Astrocyte (in vitro differentiated cells and primary cell): Measurements from ENCODE around the gene IQSEC3. TPM values are rescaled to one million over a fixed set of nuclear protein-coding genes. Genes with fewer than 3 reads are reported as not detected.
A peak's percentile ranks its signal among the peaks of the same experiment; 100 is the strongest.

ENCODE experiments used
- DNase-seq: peaks from one replicate; pipeline ENCODE4 v3.0.0-alpha.2; 2010; ENCODE audit warnings: low read depth
- FAIRE-seq: peaks from 2 replicates; lab custom pipeline; 2011; peaks lifted over from hg19 to GRCh38; lab: Jason Lieb, UNC
- H2AFZ ChIP-seq: 2 replicates; pipeline ENCODE4 v1.6.0; 2012; ENCODE audit warnings: low read depth, low read length, inconsistent platforms
- H3K27ac ChIP-seq: 2 replicates; pipeline ENCODE4 v1.5.1; 2011; ENCODE audit warnings: low read depth, low read length, inconsistent platforms
- H3K27me3 ChIP-seq: 2 replicates; pipeline ENCODE4 v1.6.0; 2011; ENCODE audit warnings: low read length, inconsistent platforms; ENCODE audit not compliant: insufficient read depth
- H3K36me3 ChIP-seq: 2 replicates; pipeline ENCODE4 v1.5.1; 2011; ENCODE audit warnings: low read length, inconsistent platforms; ENCODE audit not compliant: insufficient read depth
- H3K4me1 ChIP-seq: 2 replicates; pipeline ENCODE4 v1.5.1; 2011; ENCODE audit warnings: low read length, inconsistent platforms; ENCODE audit not compliant: insufficient read depth
- H3K4me2 ChIP-seq: 2 replicates; pipeline ENCODE4 v1.6.0; 2012; ENCODE audit warnings: low read length, inconsistent platforms
- H3K4me3 ChIP-seq: 2 replicates; pipeline ENCODE4 v1.5.1; 2011; ENCODE audit warnings: low read depth, mild to moderate bottlenecking, low read length, inconsistent platforms; ENCODE audit not compliant: insufficient read depth
- H3K79me2 ChIP-seq: 2 replicates; pipeline ENCODE4 v1.6.0; 2012; ENCODE audit warnings: mild to moderate bottlenecking, low read length, inconsistent platforms; ENCODE audit not compliant: insufficient read depth
- H3K9ac ChIP-seq: 2 replicates; pipeline ENCODE4 v1.6.0; 2012; ENCODE audit warnings: mild to moderate bottlenecking, low read length, inconsistent platforms
- H3K9me3 ChIP-seq: 2 replicates; pipeline ENCODE4 v1.5.1; 2012; ENCODE audit warnings: low read depth, mild to moderate bottlenecking, low read length, inconsistent platforms; ENCODE audit not compliant: insufficient read depth
- H4K20me1 ChIP-seq: 2 replicates; pipeline ENCODE4 v1.6.0; 2012; ENCODE audit warnings: low read length, inconsistent platforms; ENCODE audit not compliant: insufficient read depth
- H3K27ac Mint-ChIP-seq: one replicate; pipeline ENCODE4 v1.8.0; 2021; ENCODE audit warnings: mild to moderate bottlenecking, mixed read lengths; ENCODE audit not compliant: unreplicated experiment
- H3K27me3 Mint-ChIP-seq: one replicate; pipeline ENCODE4 v1.8.0; 2021; ENCODE audit warnings: low read depth, mixed read lengths; ENCODE audit not compliant: unreplicated experiment
- H3K36me3 Mint-ChIP-seq: one replicate; pipeline ENCODE4 v1.8.0; 2021; ENCODE audit warnings: low read depth, mixed read lengths; ENCODE audit not compliant: unreplicated experiment
- H3K4me1 Mint-ChIP-seq: one replicate; pipeline ENCODE4 v1.8.0; 2021; ENCODE audit warnings: low read depth, mixed read lengths; ENCODE audit not compliant: unreplicated experiment
- H3K4me3 Mint-ChIP-seq: one replicate; pipeline ENCODE4 v1.8.0; 2021; ENCODE audit warnings: mild to moderate bottlenecking, moderate library complexity, mixed read lengths; ENCODE audit not compliant: unreplicated experiment
- H3K9me3 Mint-ChIP-seq: one replicate; pipeline ENCODE4 v1.8.0; 2021; ENCODE audit warnings: mild to moderate bottlenecking, mixed read lengths; ENCODE audit not compliant: unreplicated experiment
- CTCF ChIP-seq: IDR thresholded peaks from 2 replicates; pipeline ENCODE4 v1.5.1; 2011; ENCODE audit warnings: low read depth, mild to moderate bottlenecking, inconsistent platforms, low read length, moderate library complexity; ENCODE audit not compliant: insufficient read depth
- EZH2 ChIP-seq: IDR thresholded peaks from 2 replicates; pipeline ENCODE4 v1.6.1; 2012; ENCODE audit warnings: mild to moderate bottlenecking, low read length, inconsistent platforms; ENCODE audit not compliant: insufficient read depth
- total RNA-seq: library from RNA; stranded (reverse); gene quantifications from 2 replicates; pipeline ENCODE4 v1.2.1, GENCODE V29; 2021

Gene IQSEC3
- total RNA-seq, 1 donor from 2014 or later = 0.34 TPM

DNA sequence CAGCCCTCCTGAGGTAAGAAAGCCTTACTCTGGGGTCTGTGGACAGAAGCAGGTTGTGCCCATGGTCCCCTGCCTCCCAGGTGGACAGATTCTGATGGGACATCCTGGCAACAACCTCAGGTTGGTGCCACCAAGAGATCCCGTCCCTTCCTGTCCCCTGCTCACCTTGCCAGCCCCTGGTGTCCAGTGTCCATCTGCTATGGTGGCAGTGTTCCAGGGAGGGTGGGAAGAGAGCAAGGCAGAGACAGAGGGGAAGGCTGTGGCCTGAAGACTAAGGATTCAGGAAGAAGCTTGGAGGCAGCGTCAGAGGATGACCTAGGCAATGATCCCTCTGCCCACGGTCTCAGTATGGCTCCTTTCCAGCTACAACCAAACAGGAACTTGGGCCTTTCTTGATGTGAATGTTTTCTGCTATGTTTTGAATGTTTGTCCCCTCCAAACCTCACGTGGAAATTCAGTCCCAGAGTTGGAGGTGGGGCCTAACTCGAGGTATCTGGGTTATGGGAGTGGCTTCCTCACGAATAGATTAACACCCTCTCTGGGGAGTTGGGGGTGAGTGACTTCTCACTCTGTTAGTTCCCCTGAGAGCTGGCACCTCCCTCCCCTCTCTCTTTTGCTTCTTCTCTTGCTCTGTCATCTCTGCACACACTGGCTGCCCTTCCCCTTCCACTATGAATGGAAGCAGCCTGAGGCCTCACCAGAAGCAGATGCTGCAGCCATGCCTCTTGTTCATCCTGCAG is 26.9 kb downstream of the IQSEC3 start:
- Histone ChIP-seq H3K4me1 (no peaks in the 10 kb centered on the region), H2AFZ (no peak overlapping the region), H3K9me3 (no peaks in the 10 kb centered on the region), H3K27me3 (peaks cover 13% of the 10 kb centered on the region), H3K36me3 (no peaks in the 10 kb centered on the region), H3K27ac (no peak overlapping the region), H3K4me2 (no peak overlapping the region), H4K20me1 (no peaks in the 10 kb centered on the region), H3K79me2 (no peaks in the 10 kb centered on the region), H3K9ac (no peak overlapping the region), H3K4me3 (no peak overlapping the region)
- Mint-ChIP-seq H3K4me1 (peaks cover 16% of the 10 kb centered on the region), H3K27ac (no peak overlapping the region), H3K9me3 (peaks cover 11% of the 10 kb centered on the region), H3K4me3 (no peak overlapping the region), H3K27me3 (peaks cover 28% of the 10 kb centered on the region), H3K36me3 (no peaks in the 10 kb centered on the region)
- TF ChIP-seq CTCF = no peak
- no peak for TF ChIP-seq EZH2
- no peak for DNase-seq
- no peak for FAIRE-seq

DNA sequence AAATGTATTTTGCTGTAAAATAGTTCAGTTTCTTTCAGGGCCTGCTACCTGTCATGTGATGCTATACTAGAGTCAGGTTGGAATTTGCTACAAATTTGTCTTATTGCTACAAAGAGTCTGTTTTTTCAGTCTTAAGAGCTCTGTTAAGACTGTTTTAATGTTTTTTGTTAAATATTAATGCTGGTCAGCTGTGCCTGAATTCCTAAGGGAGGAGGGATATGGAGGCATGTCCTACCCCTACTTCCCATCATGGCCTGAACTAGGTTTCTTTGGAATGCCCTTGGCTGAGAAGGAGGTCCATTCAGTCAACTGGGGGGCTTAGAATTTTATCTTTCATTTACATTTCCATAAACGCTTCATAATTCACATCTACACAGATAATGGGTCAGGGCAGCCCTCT is 30.0 kb downstream of the IQSEC3 start:
- Histone ChIP-seq H3K4me1 (peaks cover 2% of the 10 kb centered on the region), H2AFZ (no peak overlapping the region), H3K79me2 (no peaks in the 10 kb centered on the region), H3K36me3 (no peaks in the 10 kb centered on the region), H3K9ac (no peak overlapping the region), H3K4me2 (no peak overlapping the region), H3K4me3 (no peak overlapping the region), H3K27me3 (peaks cover 26% of the 10 kb centered on the region), H3K9me3 (no peaks in the 10 kb centered on the region), H4K20me1 (no peaks in the 10 kb centered on the region), H3K27ac (no peak overlapping the region)
- no peak for TF ChIP-seq CTCF
- no peak for TF ChIP-seq EZH2
- Mint-ChIP-seq H3K27ac (no peak overlapping the region), H3K9me3 (peaks cover 1% of the 10 kb centered on the region), H3K4me3 (no peak overlapping the region), H3K27me3 (peaks cover 29% of the 10 kb centered on the region), H3K4me1 (peaks cover 31% of the 10 kb centered on the region), H3K36me3 (peaks cover under 1% of the 10 kb centered on the region)
- DNase-seq (no peak), FAIRE-seq (no peak)

GRCh38 chr12:98924-99352 is 32.4 kb downstream of the IQSEC3 start:
- no peak overlapping the region for H3K4me3 Mint-ChIP-seq
- peaks cover 25% of the 10 kb centered on the region for H3K27me3 Mint-ChIP-seq
- peaks cover 1% of the 10 kb centered on the region for H3K9me3 Mint-ChIP-seq
- H3K4me1 Mint-ChIP-seq = peaks cover 31% of the 10 kb centered on the region
- H3K27me3 ChIP-seq = peaks cover 26% of the 10 kb centered on the region
- H3K36me3 ChIP-seq = no peaks in the 10 kb centered on the region
- TF ChIP-seq EZH2 (no peak), CTCF (no peak)
- no peaks in the 10 kb centered on the region for H3K79me2 ChIP-seq
- H3K9ac ChIP-seq = no peak overlapping the region
- no peak overlapping the region for H3K27ac Mint-ChIP-seq
- no peak overlapping the region for H3K27ac ChIP-seq
- no peaks in the 10 kb centered on the region for H4K20me1 ChIP-seq
- H2AFZ ChIP-seq = no peak overlapping the region
- FAIRE-seq = no peak
- DNase-seq = no peak
- no peak overlapping the region for H3K4me3 ChIP-seq
- peaks cover 3% of the 10 kb centered on the region for H3K36me3 Mint-ChIP-seq
- H3K9me3 ChIP-seq = no peaks in the 10 kb centered on the region
- peak overlapping the region; percentile 36 for H3K4me2 ChIP-seq
- H3K4me1 ChIP-seq = peaks cover 2% of the 10 kb centered on the region
